Osteoblast (primary cell): ENCODE results near the gene CAMTA1. TPM values are rescaled to one million over a fixed set of nuclear protein-coding genes. Genes with fewer than 3 reads are reported as not detected.

Experiments used
- DNase-seq: peaks from one replicate; pipeline ENCODE4 v3.0.0; 2011; ENCODE audit warnings: low spot score, mixed read lengths; ENCODE audit not compliant: insufficient read length; ENCODE audit errors: missing footprints
- H2AFZ ChIP-seq: 2 replicates; pipeline ENCODE4 v1.6.0; 2011; ENCODE audit warnings: mild to moderate bottlenecking, low read length
- H3K27ac ChIP-seq: 2 replicates; pipeline ENCODE4 v1.5.1; 2011; ENCODE audit warnings: mild to moderate bottlenecking, low read depth, low read length, moderate library complexity
- H3K27me3 ChIP-seq: 2 replicates; pipeline ENCODE4 v1.6.0; 2012; ENCODE audit warnings: mild to moderate bottlenecking, control low read depth, inconsistent platforms, low read length, moderate library complexity; ENCODE audit not compliant: insufficient read depth
- H3K36me3 ChIP-seq: 2 replicates; pipeline ENCODE4 v1.5.1; 2011; ENCODE audit warnings: mild to moderate bottlenecking, low read length, control low read depth, moderate library complexity; ENCODE audit not compliant: insufficient read depth
- H3K4me1 ChIP-seq: 2 replicates; pipeline ENCODE4 v1.5.1; 2011; ENCODE audit warnings: mild to moderate bottlenecking, low read length, control low read depth, moderate library complexity; ENCODE audit not compliant: insufficient read depth
- H3K4me2 ChIP-seq: 2 replicates; pipeline ENCODE4 v1.6.0; 2011; ENCODE audit warnings: mild to moderate bottlenecking, low read length; ENCODE audit not compliant: insufficient read depth
- H3K4me3 ChIP-seq: fragments of 200-600 bp; sonication (generic); 3 replicates; pipeline ENCODE4 v1.5.1; 2012; ENCODE audit warnings: mild to moderate bottlenecking, low read length, inconsistent platforms; ENCODE audit not compliant: insufficient read depth
- H3K79me2 ChIP-seq: 2 replicates; pipeline ENCODE4 v1.6.0; 2012; ENCODE audit warnings: mild to moderate bottlenecking, low read length, control low read depth, inconsistent platforms; ENCODE audit not compliant: insufficient read depth
- H3K9me3 ChIP-seq: 2 replicates; pipeline ENCODE4 v1.5.1; 2011; ENCODE audit warnings: low read depth, low read length, control low read depth
- H4K20me1 ChIP-seq: 2 replicates; pipeline ENCODE4 v1.6.0; 2012; ENCODE audit warnings: mild to moderate bottlenecking, low read length, control low read depth; ENCODE audit not compliant: insufficient read depth
- CTCF ChIP-seq: IDR thresholded peaks from 2 replicates; pipeline ENCODE4 v1.5.1; 2011; ENCODE audit warnings: mild to moderate bottlenecking, low read depth, low read length, moderate library complexity; ENCODE audit errors: extremely low read depth
- total RNA-seq: library from RNA; depleted of rRNA; stranded (reverse); fragments of >200 nt; gene quantifications from 2 replicates; pipeline ENCODE4 v1.2.3, GENCODE V29; 2012

CAMTA1 gene
- total RNA-seq, 1 donor: 47.4 TPM

- Histone ChIP-seq H3K9me3 (no peaks in the 10 kb centered on the region), H3K36me3 (no peaks in the 10 kb centered on the region), H3K27ac (no peak overlapping the region), H3K79me2 (no peaks in the 10 kb centered on the region), H3K27me3 (peaks cover 36% of the 10 kb centered on the region), H3K4me3 (no peak overlapping the region), H2AFZ (no peak overlapping the region), H3K4me1 (no peaks in the 10 kb centered on the region), H3K4me2 (no peak overlapping the region), H4K20me1 (no peaks in the 10 kb centered on the region)
- DNase-seq: no peak
- no peak for TF ChIP-seq CTCF
These were observed 313.4 kb downstream of the CAMTA1 start for GRCh38 chr1:7098641-7099040.

GRCh38 chr1:7100479-7100878, 315.2 kb downstream of the CAMTA1 start:
- Histone ChIP-seq H3K27ac (no peak overlapping the region), H3K9me3 (no peaks in the 10 kb centered on the region), H3K36me3 (no peaks in the 10 kb centered on the region), H3K79me2 (no peaks in the 10 kb centered on the region), H3K4me2 (no peak overlapping the region), H2AFZ (no peak overlapping the region), H4K20me1 (no peaks in the 10 kb centered on the region), H3K27me3 (peaks cover 20% of the 10 kb centered on the region), H3K4me1 (no peaks in the 10 kb centered on the region), H3K4me3 (no peak overlapping the region)
- DNase-seq: no peak
- TF ChIP-seq CTCF: no peak

GRCh38 chr1:7101187-7101586, 315.9 kb downstream of the CAMTA1 start:
- no peak overlapping the region for H2AFZ ChIP-seq
- H3K27me3 ChIP-seq: peaks cover 14% of the 10 kb centered on the region
- H3K4me3 ChIP-seq: no peak overlapping the region
- no peaks in the 10 kb centered on the region for H3K36me3 ChIP-seq
- H4K20me1 ChIP-seq: no peaks in the 10 kb centered on the region
- no peaks in the 10 kb centered on the region for H3K9me3 ChIP-seq
- no peak overlapping the region for H3K27ac ChIP-seq
- TF ChIP-seq CTCF: no peak
- H3K4me1 ChIP-seq: no peaks in the 10 kb centered on the region
- DNase-seq: no peak
- H3K79me2 ChIP-seq: no peaks in the 10 kb centered on the region
- no peak overlapping the region for H3K4me2 ChIP-seq

- Histone ChIP-seq H3K36me3 (no peaks in the 10 kb centered on the region), H3K4me2 (no peak overlapping the region), H3K4me3 (no peak overlapping the region), H3K27me3 (peaks cover 18% of the 10 kb centered on the region), H3K27ac (no peak overlapping the region), H2AFZ (no peak overlapping the region), H3K9me3 (no peaks in the 10 kb centered on the region), H3K4me1 (no peaks in the 10 kb centered on the region), H3K79me2 (no peaks in the 10 kb centered on the region), H4K20me1 (no peaks in the 10 kb centered on the region)
- no peak for TF ChIP-seq CTCF
- DNase-seq: no peak
These were observed 318.1 kb downstream of the CAMTA1 start for GRCh38 chr1:7103361-7103782.
